GM21447 (cell line): ENCODE measurements around the gene COG3.

ENCODE experiments used
- ATAC-seq: cut with Tn5 transposase; IDR thresholded peaks from one replicate; pipeline ENCODE4 v1.9.1; 2021; ENCODE audit not compliant: unreplicated experiment

The COG3 gene

GRCh38 chr13:45503658-45504057, 38.9 kb downstream of the COG3 start:
- ATAC-seq: no peak

- no peak for ATAC-seq
Measured at GRCh38 chr13:45506811-45507210, 42.1 kb downstream of the COG3 start.

- ATAC-seq: no peak
Measured at GRCh38 chr13:45508776-45509175, 44.0 kb downstream of the COG3 start.

GRCh38 chr13:45510672-45511071, 45.9 kb downstream of the COG3 start:
- no peak for ATAC-seq

- no peak for ATAC-seq
Measured at GRCh38 chr13:45511310-45512097, 46.8 kb downstream of the COG3 start.

GRCh38 chr13:45512098-45512496, 47.4 kb downstream of the COG3 start:
- ATAC-seq: no peak

- ATAC-seq: no peak
Measured at GRCh38 chr13:45516757-45517156, 52.0 kb downstream of the COG3 start.

- ATAC-seq: no peak
Measured at GRCh38 chr13:45518525-45519245, 53.9 kb downstream of the COG3 start.

- no peak for ATAC-seq
Measured at GRCh38 chr13:45519493-45519892, 54.8 kb downstream of the COG3 start.

GRCh38 chr13:45521297-45521696, 56.6 kb downstream of the COG3 start:
- no peak for ATAC-seq

- no peak for ATAC-seq
Measured at GRCh38 chr13:45522571-45522970, 57.8 kb downstream of the COG3 start.

GRCh38 chr13:45527699-45528462, 63.1 kb downstream of the COG3 start:
- ATAC-seq: no peak

GRCh38 chr13:45529758-45530157, 65.0 kb downstream of the COG3 start:
- ATAC-seq: no peak

- no peak for ATAC-seq
Measured at GRCh38 chr13:45534604-45535003, 69.9 kb downstream of the COG3 start.

GRCh38 chr13:45536224-45536623, 71.5 kb downstream of the COG3 start:
- ATAC-seq: no peak

GRCh38 chr13:45537516-45537915, 72.8 kb downstream of the COG3 start:
- ATAC-seq: no peak

GRCh38 chr13:45538382-45538781, 73.6 kb downstream of the COG3 start:
- no peak for ATAC-seq

GRCh38 chr13:45540195-45540594, 75.5 kb downstream of the COG3 start:
- no peak for ATAC-seq

GRCh38 chr13:45540864-45541263, 76.1 kb downstream of the COG3 start:
- no peak for ATAC-seq

GRCh38 chr13:45541806-45542205, 77.1 kb downstream of the COG3 start:
- no peak for ATAC-seq

GRCh38 chr13:45542391-45542790, 77.7 kb downstream of the COG3 start:
- no peak for ATAC-seq

GRCh38 chr13:45542878-45543277, 78.1 kb downstream of the COG3 start:
- no peak for ATAC-seq
